OCI-LY7 (cell line): Measurements from ENCODE around the gene GLB1L.

ENCODE experiments used
- EZH2phosphoT487 ChIP-seq: fragments of 200-600 bp; sonication (generic); IDR thresholded peaks from 2 replicates; pipeline ENCODE4 v1.6.1; 2018; ENCODE audit warnings: low read depth, borderline replicate concordance, mild to moderate bottlenecking, mixed run types, antibody characterized with exemption, low read length, moderate library complexity, mixed read lengths
- TF ChIP-seq, protein P1 (sequence below): fragments of 200-600 bp; sonication (generic); conservative IDR thresholded peaks from 2 replicates; pipeline ENCODE4 v1.5.1; 2014; ENCODE audit warnings: mild to moderate bottlenecking, antibody characterized with exemption, low read length, moderate library complexity, mixed read lengths

- TF ChIP-seq, protein P1, sequence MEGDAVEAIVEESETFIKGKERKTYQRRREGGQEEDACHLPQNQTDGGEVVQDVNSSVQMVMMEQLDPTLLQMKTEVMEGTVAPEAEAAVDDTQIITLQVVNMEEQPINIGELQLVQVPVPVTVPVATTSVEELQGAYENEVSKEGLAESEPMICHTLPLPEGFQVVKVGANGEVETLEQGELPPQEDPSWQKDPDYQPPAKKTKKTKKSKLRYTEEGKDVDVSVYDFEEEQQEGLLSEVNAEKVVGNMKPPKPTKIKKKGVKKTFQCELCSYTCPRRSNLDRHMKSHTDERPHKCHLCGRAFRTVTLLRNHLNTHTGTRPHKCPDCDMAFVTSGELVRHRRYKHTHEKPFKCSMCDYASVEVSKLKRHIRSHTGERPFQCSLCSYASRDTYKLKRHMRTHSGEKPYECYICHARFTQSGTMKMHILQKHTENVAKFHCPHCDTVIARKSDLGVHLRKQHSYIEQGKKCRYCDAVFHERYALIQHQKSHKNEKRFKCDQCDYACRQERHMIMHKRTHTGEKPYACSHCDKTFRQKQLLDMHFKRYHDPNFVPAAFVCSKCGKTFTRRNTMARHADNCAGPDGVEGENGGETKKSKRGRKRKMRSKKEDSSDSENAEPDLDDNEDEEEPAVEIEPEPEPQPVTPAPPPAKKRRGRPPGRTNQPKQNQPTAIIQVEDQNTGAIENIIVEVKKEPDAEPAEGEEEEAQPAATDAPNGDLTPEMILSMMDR = no peak
- TF ChIP-seq EZH2phosphoT487 = no peak
These were observed 5.0 kb upstream of the GLB1L start for GRCh38 chr2:219250049-219250781.
